Spleen (tissue), 7 donors: ENCODE data around the gene ASPG.

Experiments used
- CTCF ChIP-seq, 11 experiments: fragments of 200-600 bp in 7 of 11; fragments of 450-650 bp in 4 of 11; sonication (generic) in 4 of 11; IDR thresholded peaks in 8 of 11; conservative IDR thresholded peaks in 3 of 11; 1 replicate in 7 of 11; 2 replicates in 4 of 11; pipeline versions ENCODE4 v1.4.0 to v1.8.0; 2016 to 2021; ENCODE audit warnings: antibody characterized with exemption in 11 of 11, inconsistent platforms in 4 of 11, mild to moderate bottlenecking in 1 of 11
- POLR2A ChIP-seq, 3 donors: fragments of 450-650 bp; IDR thresholded peaks; one replicate each; pipeline ENCODE4 v1.5.1; 2017; ENCODE audit warnings: antibody characterized with exemption in 3 of 3, mild to moderate bottlenecking in 1 of 3
- donor health status: DM: no; HTN: no; CAD: no; lungs with moderate emphysema.
- donor health status: DM: no; HTN: no; CAD: no.
- donor health status: DM: no; HTN: no; CAD: no.

- TF ChIP-seq CTCF (IDR thresholded peaks at IDR 0.05 in 8 of 11, conservative IDR thresholded peaks at IDR 0.05 in 3 of 11) (no peak), POLR2A (IDR thresholded peaks at IDR 0.05) (no peak)
Observed at GRCh38 chr14:104129556-104129955, 44.1 kb downstream of the ASPG start.
